H1 (cell line): ENCODE measurements around the gene CSGALNACT2. TPM values are rescaled to one million over a fixed set of nuclear protein-coding genes. Genes with fewer than 3 reads are reported as not detected.

Experiments
- CTCF ChIA-PET: fragments of 300-600 bp; sonication (Branson Sonifier 250); formaldehyde crosslinking; loops from one replicate; lab custom pipeline; 2021; ENCODE audit not compliant: partially characterized antibody; lab: Charles Lee
- POLR2A ChIA-PET: fragments of 300-600 bp; sonication (Branson Sonifier 250); formaldehyde crosslinking; loops from one replicate; lab custom pipeline; 2021; ENCODE audit warnings: inconsistent platforms; ENCODE audit not compliant: partially characterized antibody; lab: Charles Lee
- DNase-seq, 2 experiments: peaks; one replicate each; pipeline versions ENCODE4 v3.0.0 to v3.0.0-alpha.2; 2010 to 2022; ENCODE audit warnings: low spot score in 2 of 2, low read depth in 1 of 2, mixed read lengths in 1 of 2
- FAIRE-seq: peaks from 2 replicates; lab custom pipeline; 2011; peaks lifted over from hg19 to GRCh38; lab: Jason Lieb, UNC
- H2AFZ ChIP-seq: 2 replicates; pipeline ENCODE4 v1.8.1; 2012; ENCODE audit warnings: low read length, inconsistent platforms
- H2AK5ac ChIP-seq: 2 replicates; pipeline ENCODE4 v1.6.1; 2013; ENCODE audit warnings: low read depth, low read length
- H2BK120ac ChIP-seq: replicated peaks from 2 replicates; pipeline ENCODE3; 2013; ENCODE audit warnings: low read depth, low read length, inconsistent platforms
- H2BK12ac ChIP-seq: 2 replicates; pipeline ENCODE4 v1.6.1; 2013; ENCODE audit warnings: low read depth, low read length
- H2BK15ac ChIP-seq: 2 replicates; pipeline ENCODE4 v1.6.1; 2013; ENCODE audit warnings: low read length
- H2BK20ac ChIP-seq: 2 replicates; pipeline ENCODE4 v1.6.1; 2013; ENCODE audit warnings: low read length
- H2BK5ac ChIP-seq: 2 replicates; pipeline ENCODE4 v1.6.1; 2013; ENCODE audit warnings: low read depth, low read length
- H3K14ac ChIP-seq: 2 replicates; pipeline ENCODE4 v1.6.1; 2013; ENCODE audit warnings: inconsistent platforms; ENCODE audit not compliant: insufficient read length
- H3K18ac ChIP-seq: 2 replicates; pipeline ENCODE4 v1.6.1; 2013; ENCODE audit warnings: low read length; ENCODE audit errors: extremely low read depth
- H3K23ac ChIP-seq: 2 replicates; pipeline ENCODE4 v1.6.1; 2013; ENCODE audit warnings: inconsistent platforms; ENCODE audit not compliant: insufficient read length
- H3K23me2 ChIP-seq: 2 replicates; pipeline ENCODE4 v1.6.1; 2013; ENCODE audit warnings: low read depth, low read length
- H3K27ac ChIP-seq: 2 replicates; pipeline ENCODE4 v1.6.1; 2011; ENCODE audit warnings: low read depth, low read length, inconsistent platforms
- H3K27me3 ChIP-seq, 4 experiments: replicated peaks in 1 of 4; 1 replicate in 1 of 4; 2 replicates in 3 of 4; pipeline versions ENCODE4 v1.6.1 to v1.8.1; 2011 to 2013; ENCODE audit warnings: low read length in 3 of 4, mild to moderate bottlenecking in 3 of 4, inconsistent platforms in 2 of 4, mixed read lengths in 2 of 4, moderate library complexity in 1 of 4; ENCODE audit not compliant: control insufficient read depth in 3 of 4, insufficient read depth in 3 of 4; ENCODE audit errors: extremely low read depth in 1 of 4
- H3K36me3 ChIP-seq, 4 experiments: 2 replicates each; pipeline versions ENCODE4 v1.6.1 to v1.8.1; 2011 to 2013; ENCODE audit warnings: mild to moderate bottlenecking in 4 of 4, low read length in 3 of 4, moderate library complexity in 2 of 4, control low read depth in 1 of 4, inconsistent platforms in 1 of 4; ENCODE audit not compliant: insufficient read depth in 4 of 4, control insufficient read depth in 2 of 4
- H3K4ac ChIP-seq: replicated peaks from 2 replicates; pipeline ENCODE3; 2013; ENCODE audit warnings: low read length, low read depth, mixed read lengths, inconsistent platforms; ENCODE audit not compliant: insufficient read length
- H3K4me1 ChIP-seq, 4 experiments: replicated peaks in 1 of 4; 1 replicate in 1 of 4; 2 replicates in 3 of 4; pipeline versions ENCODE4 v1.6.1 to v1.8.1; 2011 to 2013; ENCODE audit warnings: low read length in 3 of 4, inconsistent platforms in 2 of 4, mixed read lengths in 1 of 4; ENCODE audit not compliant: insufficient read depth in 4 of 4, control insufficient read depth in 3 of 4
- H3K4me2 ChIP-seq, 2 experiments: 2 replicates each; pipeline versions ENCODE4 v1.6.1 to v1.8.1; 2011 to 2013; ENCODE audit warnings: low read depth in 2 of 2, low read length in 2 of 2, control low read depth in 1 of 2, inconsistent platforms in 1 of 2, mild to moderate bottlenecking in 1 of 2; ENCODE audit not compliant: insufficient read depth in 1 of 2
- H3K4me3 ChIP-seq, 4 experiments: fragments of 200-600, 300-600 bp in 1 of 4; sonication (generic), shearing (Covaris generic), sonication (Bioruptor Twin) in 1 of 4; 2 replicates each; pipeline versions ENCODE4 v1.5.1 to v1.8.1; 2011 to 2016; ENCODE audit warnings: low read length in 4 of 4, low read depth in 3 of 4, control low read depth in 2 of 4, inconsistent platforms in 2 of 4, mild to moderate bottlenecking in 2 of 4, mixed read lengths in 1 of 4, moderate library complexity in 1 of 4; ENCODE audit not compliant: insufficient read depth in 2 of 4; ENCODE audit errors: extremely low read depth in 1 of 4
- H3K56ac ChIP-seq: replicated peaks from 2 replicates; pipeline ENCODE3; 2013; ENCODE audit warnings: low read depth, mild to moderate bottlenecking, mixed read lengths, low read length, inconsistent platforms; ENCODE audit not compliant: insufficient read length
- H3K79me1 ChIP-seq: 2 replicates; pipeline ENCODE4 v1.6.1; 2013; ENCODE audit warnings: low read depth, low read length, control low read depth
- H3K79me2 ChIP-seq, 2 experiments: 2 replicates each; pipeline versions ENCODE4 v1.6.1 to v1.8.1; 2012 to 2013; ENCODE audit warnings: low read length in 2 of 2, mild to moderate bottlenecking in 2 of 2, inconsistent platforms in 1 of 2; ENCODE audit not compliant: insufficient read depth in 2 of 2, control insufficient read depth in 1 of 2
- H3K9ac ChIP-seq, 4 experiments: replicated peaks in 1 of 4; 1 replicate in 1 of 4; 2 replicates in 3 of 4; pipeline versions ENCODE4 v1.6.1 to v1.8.1; 2011 to 2013; ENCODE audit warnings: low read depth in 3 of 4, low read length in 3 of 4, control low read depth in 2 of 4, mild to moderate bottlenecking in 2 of 4, moderate library complexity in 2 of 4, inconsistent platforms in 1 of 4; ENCODE audit errors: extremely low read depth in 1 of 4
- H3K9me3 ChIP-seq, 2 experiments: 2 replicates each; pipeline versions ENCODE4 v1.6.1 to v1.8.1; 2012 to 2013; ENCODE audit warnings: mild to moderate bottlenecking in 2 of 2, moderate library complexity in 2 of 2, control low read depth in 1 of 2, inconsistent platforms in 1 of 2, low read depth in 1 of 2, low read length in 1 of 2, mixed read lengths in 1 of 2; ENCODE audit not compliant: insufficient read depth in 2 of 2
- H4K20me1 ChIP-seq, 2 experiments: replicated peaks in 1 of 2; 2 replicates each; pipeline versions ENCODE3 to v1.8.1; 2011 to 2013; ENCODE audit warnings: inconsistent platforms in 2 of 2, low read length in 2 of 2, mild to moderate bottlenecking in 1 of 2; ENCODE audit not compliant: insufficient read depth in 2 of 2, control insufficient read depth in 1 of 2
- H4K5ac ChIP-seq: 2 replicates; pipeline ENCODE4 v1.6.1; 2013; ENCODE audit warnings: low read length, low read depth, mixed read lengths, inconsistent platforms; ENCODE audit not compliant: insufficient read length
- H4K8ac ChIP-seq: 2 replicates; pipeline ENCODE4 v1.8.0; 2013; ENCODE audit warnings: mild to moderate bottlenecking, moderate library complexity, low read length, inconsistent platforms; ENCODE audit not compliant: insufficient read depth; ENCODE audit errors: extremely low read depth
- H4K91ac ChIP-seq: replicated peaks from 2 replicates; pipeline ENCODE3; 2013; ENCODE audit warnings: low read length, mixed read lengths, inconsistent platforms; ENCODE audit not compliant: insufficient read length
- BCL11A ChIP-seq, 2 experiments: IDR thresholded peaks; one replicate each; pipeline ENCODE4 v1.6.1; 2011; ENCODE audit warnings: low read depth in 2 of 2, low read length in 2 of 2, mild to moderate bottlenecking in 2 of 2
- CBX8 ChIP-seq: fragments of 300-800, 300-1000 bp; sonication (generic); IDR thresholded peaks from 2 replicates; pipeline ENCODE4 v1.7.1; 2016; ENCODE audit warnings: low read depth, low read length, borderline replicate concordance
- FOSL1 ChIP-seq: IDR thresholded peaks from 2 replicates; pipeline ENCODE4 v1.6.1; 2011; ENCODE audit warnings: mild to moderate bottlenecking, low read depth, low read length, moderate library complexity; ENCODE audit not compliant: insufficient read depth
- KDM1A ChIP-seq: fragments of 200-600, 300-600 bp; sonication (generic); IDR thresholded peaks from 2 replicates; pipeline ENCODE4 v1.7.1; 2016; ENCODE audit warnings: mild to moderate bottlenecking, low read length, borderline replicate concordance
- SIRT6 ChIP-seq: IDR thresholded peaks from one replicate; pipeline ENCODE4 v1.7.1; 2012; ENCODE audit warnings: low read length, inconsistent platforms
- SIX5 ChIP-seq: IDR thresholded peaks from 2 replicates; pipeline ENCODE4 v1.6.1; 2011; ENCODE audit warnings: mild to moderate bottlenecking, low read depth, low read length
- SP2 ChIP-seq: IDR thresholded peaks from 2 replicates; pipeline ENCODE4 v1.6.1; 2012; ENCODE audit warnings: mild to moderate bottlenecking, low read length, inconsistent platforms
- whole genome bisulfite sequencing, 2 experiments: shearing (Covaris generic) in 1 of 2; methylation state at CpG; one replicate each; pipeline versions ENCODE4 v1.1.6 to v1.1.7; 2013 to 2015; ENCODE audit warnings: low lambda C conversion rate in 2 of 2, mixed read lengths in 2 of 2, inconsistent platforms in 1 of 2, low coverage in 1 of 2, missing lambda C conversion rate in 1 of 2; ENCODE audit not compliant: insufficient replicate concordance in 2 of 2, insufficient coverage in 1 of 2, insufficient read length in 1 of 2; ENCODE audit errors: extremely low coverage in 1 of 2, missing lambda C conversion rate in 1 of 2; 5-methylcytosine and 5-hydroxymethylcytosine counted together
- polyA plus RNA-seq, 7 experiments: library from polyadenylated mRNA; depleted of rRNA in 3 of 7; stranded (reverse) in 5 of 7; unstranded in 2 of 7; fragments of >200 nt in 5 of 7; fragments of 200-250 nt in 2 of 7; gene quantifications; 1 replicate in 5 of 7; 2 replicates in 1 of 7; 4 replicates in 1 of 7; pipeline versions ENCODE4 v1.2.1 to v1.2.3, GENCODE V29; 2011 to 2013; ENCODE audit warnings: missing spikeins in 2 of 7, mixed read lengths in 2 of 7
- total RNA-seq: library from RNA; stranded (reverse); fragmentation: NEBNext Ultra II Directional; extraction: Animal tissue kit (Norgen Biotek cat#: 25700); gene quantifications from 2 replicates; pipeline ENCODE4 v1.2.1, GENCODE V29; 2021

The CSGALNACT2 gene
- total and polyA plus RNA-seq, 2 of the 8 experiments (the other 6 are each of a cell fraction or from before 2014, with no cell fraction given) = 2.6 to 5.3 TPM

DNA sequence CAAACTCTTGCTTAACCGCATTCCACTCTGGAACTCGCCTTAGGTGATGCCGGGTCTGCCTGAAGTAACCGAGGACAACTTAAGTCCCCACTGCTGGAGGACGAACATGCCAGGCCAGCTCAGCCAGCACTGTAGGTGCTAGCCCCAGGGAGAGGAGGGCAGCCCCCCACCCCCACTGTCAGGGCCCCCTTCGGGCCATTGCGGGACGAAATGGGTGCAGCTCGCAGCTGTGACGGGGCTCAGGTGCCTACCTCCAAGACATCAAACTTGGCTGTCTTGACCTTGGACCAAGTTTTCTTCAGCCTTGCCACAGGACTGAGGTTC lies 60.4 kb downstream of the CSGALNACT2 start:
- no peak overlapping the region for H3K56ac ChIP-seq
- H3K4me1 ChIP-seq = peaks cover 0 to 3% (median 0%) of the 10 kb centered on the region in 4 experiments; a peak in 2 of 7 replicates
- H2BK120ac ChIP-seq = no peak overlapping the region
- H4K91ac ChIP-seq = no peak overlapping the region
- TF ChIP-seq CBX8 (no peak), SIX5 (no peak), BCL11A (IDR thresholded peaks at IDR 0.05; ENCODE audit: low read depth in 2 of 2, low read length in 2 of 2) (no peak), KDM1A (no peak), FOSL1 (no peak), SP2 (no peak), SIRT6 (no peak)
- H3K4ac ChIP-seq = no peak overlapping the region
- DNase-seq (no peak), FAIRE-seq (no peak)
- no peak overlapping the region for H2BK20ac ChIP-seq
- H3K4me3 ChIP-seq = no peak overlapping the region
- ChIA-PET CTCF (no interaction called here), POLR2A (no interaction called here)
- H2AFZ ChIP-seq = no peak overlapping the region
- peaks cover 8 to 30% (median 26%) of the 10 kb centered on the region in 4 experiments for H3K36me3 ChIP-seq
- H3K18ac ChIP-seq = no peak overlapping the region
- no peak overlapping the region for H2AK5ac ChIP-seq
- no peaks in the 10 kb centered on the region for H3K9me3 ChIP-seq
- H2BK5ac ChIP-seq = no peak overlapping the region
- no peak overlapping the region for H4K5ac ChIP-seq
- H4K20me1 ChIP-seq = peaks cover 1 to 21% of the 10 kb centered on the region in 2 experiments
- H4K8ac ChIP-seq = no peak overlapping the region
- no peak overlapping the region for H3K9ac ChIP-seq
- H3K23ac ChIP-seq = no peak overlapping the region
- no peak overlapping the region for H3K27ac ChIP-seq
- H2BK15ac ChIP-seq = no peak overlapping the region
- H3K79me1 ChIP-seq = no peaks in the 10 kb centered on the region
- no peaks in the 10 kb centered on the region for H3K27me3 ChIP-seq
- H2BK12ac ChIP-seq = no peak overlapping the region
- WGBS, 2 experiments = 95% methylated on average over 10 of the region's 10 CpGs; no CpG with 5 or more reads in 1 of the 2 experiments
- H3K14ac ChIP-seq = no peak overlapping the region
- no peaks in the 10 kb centered on the region; a peak in 1 of 4 replicates for H3K79me2 ChIP-seq
- no peak overlapping the region for H3K4me2 ChIP-seq
- peaks cover 5% of the 10 kb centered on the region; the same call in 1 of the 2 replicates for H3K23me2 ChIP-seq
